Subcutaneous abdominal adipose tissue (tissue), 5 donors: Measurements from ENCODE around the gene EEFSEC.

Experiments
- H3K27ac ChIP-seq: one replicate; pipeline ENCODE4 v1.7.0; 2013; ENCODE audit warnings: low read depth, mild to moderate bottlenecking, inconsistent platforms, low read length, moderate library complexity
- H3K27me3 ChIP-seq, 5 donors: one replicate each; pipeline ENCODE4 v1.7.0; 2013; ENCODE audit warnings: low read length in 5 of 5, inconsistent platforms in 1 of 5; ENCODE audit not compliant: control insufficient read depth in 5 of 5, insufficient read depth in 4 of 5
- H3K36me3 ChIP-seq, 5 donors: one replicate each; pipeline ENCODE4 v1.7.0; 2013; ENCODE audit warnings: low read length in 5 of 5; ENCODE audit not compliant: control insufficient read depth in 5 of 5, insufficient read depth in 5 of 5
- H3K4me1 ChIP-seq, 5 donors: one replicate each; pipeline ENCODE4 v1.7.0; 2013; ENCODE audit warnings: low read length in 5 of 5, mild to moderate bottlenecking in 3 of 5, moderate library complexity in 1 of 5; ENCODE audit not compliant: control insufficient read depth in 5 of 5, insufficient read depth in 5 of 5
- H3K4me3 ChIP-seq, 5 donors: one replicate each; pipeline ENCODE4 v1.7.0; 2013; ENCODE audit warnings: low read length in 5 of 5, low read depth in 1 of 5
- H3K9ac ChIP-seq, 5 donors: one replicate each; pipeline ENCODE4 v1.7.0; 2013; ENCODE audit warnings: low read length in 5 of 5, mild to moderate bottlenecking in 4 of 5, moderate library complexity in 3 of 5
- H3K9me3 ChIP-seq, 5 donors: one replicate each; pipeline ENCODE4 v1.7.0; 2013; ENCODE audit warnings: low read length in 5 of 5; ENCODE audit not compliant: control insufficient read depth in 5 of 5
- donor health status: healthy.
- donor health status: healthy.
- donor health status: healthy.
- donor health status: healthy.
- donor health status: healthy.

Gene EEFSEC

GRCh38 chr3:128426128-128426921, 273.0 kb downstream of the EEFSEC start:
- Histone ChIP-seq H3K9me3 (no peaks in the 10 kb centered on the region), H3K27me3 (peaks cover 15 to 22% (median 21%) of the 10 kb centered on the region in 5 donors), H3K4me3 (peak overlapping the region in 3 of 5 donors; percentile 11 to 45 (median 25)), H3K27ac (no peak overlapping the region), H3K9ac (no peak overlapping the region), H3K36me3 (no peaks in the 10 kb centered on the region), H3K4me1 (peaks cover 0 to 8% (median 7%) of the 10 kb centered on the region in 5 donors)

GRCh38 chr3:128427175-128427857, 274.0 kb downstream of the EEFSEC start:
- H3K27me3 ChIP-seq, result peaks cover 15 to 32% (median 31%) of the 10 kb centered on the region in 5 donors
- peaks cover 0 to 11% (median 9%) of the 10 kb centered on the region in 5 donors for H3K4me1 ChIP-seq
- no peaks in the 10 kb centered on the region for H3K36me3 ChIP-seq
- H3K27ac ChIP-seq, result no peak overlapping the region
- no peaks in the 10 kb centered on the region for H3K9me3 ChIP-seq
- H3K4me3 ChIP-seq, result no peak overlapping the region
- H3K9ac ChIP-seq, result no peak overlapping the region

GRCh38 chr3:128427872-128428822, 274.9 kb downstream of the EEFSEC start:
- Histone ChIP-seq H3K27ac (no peak overlapping the region), H3K36me3 (no peaks in the 10 kb centered on the region), H3K27me3 (peaks cover 17 to 38% (median 35%) of the 10 kb centered on the region in 5 donors), H3K9ac (no peak overlapping the region), H3K4me3 (no peak overlapping the region), H3K4me1 (peaks cover 0 to 17% (median 14%) of the 10 kb centered on the region in 5 donors), H3K9me3 (no peaks in the 10 kb centered on the region)

GRCh38 chr3:128429275-128429674, 276.0 kb downstream of the EEFSEC start:
- Histone ChIP-seq H3K36me3 (no peaks in the 10 kb centered on the region), H3K9ac (no peak overlapping the region), H3K27me3 (peaks cover 28 to 48% (median 44%) of the 10 kb centered on the region in 5 donors)

GRCh38 chr3:128429751-128430150, 276.5 kb downstream of the EEFSEC start:
- H3K27ac ChIP-seq, result no peak overlapping the region
- H3K9ac ChIP-seq, result no peak overlapping the region
- no peak overlapping the region for H3K4me3 ChIP-seq
- no peaks in the 10 kb centered on the region for H3K9me3 ChIP-seq
- H3K4me1 ChIP-seq, result peaks cover 0 to 20% (median 14%) of the 10 kb centered on the region in 5 donors
- peaks cover 28 to 48% (median 44%) of the 10 kb centered on the region in 5 donors for H3K27me3 ChIP-seq
- H3K36me3 ChIP-seq, result no peaks in the 10 kb centered on the region

More at GRCh38 chr3:128429275-128429674, 276.0 kb downstream of the EEFSEC start:
- H3K4me1 ChIP-seq, result peaks cover 0 to 19% (median 14%) of the 10 kb centered on the region in 5 donors
- H3K4me3 ChIP-seq, result no peak overlapping the region
- no peak overlapping the region for H3K27ac ChIP-seq
- H3K9me3 ChIP-seq, result no peaks in the 10 kb centered on the region

GRCh38 chr3:128430301-128430700, 277.0 kb downstream of the EEFSEC start:
- Histone ChIP-seq H3K4me3 (no peak overlapping the region), H3K9ac (no peak overlapping the region), H3K9me3 (no peaks in the 10 kb centered on the region), H3K27me3 (peaks cover 28 to 48% (median 44%) of the 10 kb centered on the region in 5 donors), H3K27ac (no peak overlapping the region), H3K36me3 (no peaks in the 10 kb centered on the region), H3K4me1 (peaks cover 0 to 25% (median 17%) of the 10 kb centered on the region in 5 donors)

GRCh38 chr3:128430731-128431130, 277.4 kb downstream of the EEFSEC start:
- H3K36me3 ChIP-seq, result no peaks in the 10 kb centered on the region
- no peaks in the 10 kb centered on the region for H3K9me3 ChIP-seq
- H3K27ac ChIP-seq, result no peak overlapping the region
- H3K4me1 ChIP-seq, result peaks cover 0 to 29% (median 21%) of the 10 kb centered on the region in 5 donors
- H3K4me3 ChIP-seq, result no peak overlapping the region
- H3K9ac ChIP-seq, result no peak overlapping the region
- H3K27me3 ChIP-seq, result peaks cover 28 to 48% (median 44%) of the 10 kb centered on the region in 5 donors

- no peaks in the 10 kb centered on the region for H3K9me3 ChIP-seq
- H3K27me3 ChIP-seq, result peaks cover 28 to 48% (median 43%) of the 10 kb centered on the region in 5 donors
- H3K36me3 ChIP-seq, result no peaks in the 10 kb centered on the region
- no peak overlapping the region for H3K4me3 ChIP-seq
- H3K9ac ChIP-seq, result no peak overlapping the region
- H3K27ac ChIP-seq, result no peak overlapping the region
- H3K4me1 ChIP-seq, result peaks cover 0 to 28% (median 21%) of the 10 kb centered on the region in 5 donors
Measured at GRCh38 chr3:128431803-128432300, 278.6 kb downstream of the EEFSEC start.

GRCh38 chr3:128432301-128432970, 279.2 kb downstream of the EEFSEC start:
- Histone ChIP-seq H3K27me3 (peaks cover 28 to 42% (median 39%) of the 10 kb centered on the region in 5 donors), H3K4me1 (peaks cover 0 to 28% (median 21%) of the 10 kb centered on the region in 5 donors), H3K9me3 (no peaks in the 10 kb centered on the region), H3K9ac (no peak overlapping the region), H3K27ac (no peak overlapping the region), H3K36me3 (no peaks in the 10 kb centered on the region), H3K4me3 (no peak overlapping the region)
